Neural cell (in vitro differentiated cells): ENCODE data around the gene STARD13. TPM values are rescaled to one million over a fixed set of nuclear protein-coding genes. Genes with fewer than 3 reads are reported as not detected.

Experiments used
- H2AFZ ChIP-seq: fragments of 200-600, 300-800 bp; sonication (generic), shearing (Covaris generic); 2 replicates; pipeline ENCODE4 v1.6.0; 2014; ENCODE audit warnings: low read depth, mild to moderate bottlenecking, antibody characterized with exemption, low read length, moderate library complexity
- H3F3A ChIP-seq: fragments of 200-600 bp; shearing (Covaris generic); 2 replicates; pipeline ENCODE4 v1.6.1; 2016; ENCODE audit warnings: mild to moderate bottlenecking, moderate library complexity, mixed read lengths, antibody characterized with exemption, low read length; ENCODE audit not compliant: insufficient read depth, poor library complexity, severe bottlenecking
- H3K27ac ChIP-seq: fragments of 200-600, 300-800 bp; sonication (generic), shearing (Covaris generic); 2 replicates; pipeline ENCODE4 v1.5.1; 2014; ENCODE audit warnings: mild to moderate bottlenecking, low read length, moderate library complexity
- H3K27me3 ChIP-seq: fragments of 300-800, 200-600 bp; sonication (generic), shearing (Covaris generic); 2 replicates; pipeline ENCODE4 v1.6.0; 2014; ENCODE audit warnings: mild to moderate bottlenecking, low read depth, low read length, moderate library complexity; ENCODE audit not compliant: insufficient read depth
- H3K36me3 ChIP-seq: fragments of 300-800, 200-600 bp; sonication (generic), shearing (Covaris generic); 2 replicates; pipeline ENCODE4 v1.5.1; 2014; ENCODE audit warnings: mild to moderate bottlenecking, antibody characterized with exemption, low read length, moderate library complexity; ENCODE audit not compliant: insufficient read depth
- H3K4me2 ChIP-seq: fragments of 300-800, 200-600 bp; sonication (generic), shearing (Covaris generic); 2 replicates; pipeline ENCODE4 v1.6.0; 2014; ENCODE audit warnings: mild to moderate bottlenecking, low read length
- H3K4me3 ChIP-seq: fragments of 300-800, 200-600 bp; sonication (generic), shearing (Covaris generic); 2 replicates; pipeline ENCODE4 v1.5.1; 2014; ENCODE audit warnings: mild to moderate bottlenecking, low read length, moderate library complexity
- H3K79me2 ChIP-seq: fragments of 200-600 bp; shearing (Covaris generic); replicated peaks from 2 replicates; pipeline ENCODE4 v1.6.0; 2014; ENCODE audit warnings: mild to moderate bottlenecking, low read length, moderate library complexity; ENCODE audit not compliant: insufficient read depth
- H3K9ac ChIP-seq: fragments of 300-800, 200-600 bp; sonication (generic), shearing (Covaris generic); 2 replicates; pipeline ENCODE4 v1.6.1; 2016; ENCODE audit warnings: mild to moderate bottlenecking, low read length, mixed read lengths
- H3K9me2 ChIP-seq: fragments of 200-600 bp; shearing (Covaris generic); 2 replicates; pipeline ENCODE4 v1.6.1; 2016; ENCODE audit warnings: mild to moderate bottlenecking, low read length, mixed read lengths; ENCODE audit not compliant: insufficient read depth
- H3K9me3 ChIP-seq: fragments of 200-600, 300-800 bp; sonication (generic), shearing (Covaris generic); 2 replicates; pipeline ENCODE4 v1.6.1; 2016; ENCODE audit warnings: mild to moderate bottlenecking, mixed run types, low read length, moderate library complexity, mixed read lengths
- H4K20me1 ChIP-seq: fragments of 200-600 bp; shearing (Covaris generic); 2 replicates; pipeline ENCODE4 v1.6.1; 2016; ENCODE audit warnings: mild to moderate bottlenecking, mixed run types; ENCODE audit not compliant: insufficient read depth
- CTCF ChIP-seq: fragments of 450-650 bp; IDR thresholded peaks from 2 replicates; pipeline ENCODE4 v1.5.1; 2014; ENCODE audit warnings: antibody characterized with exemption, mild to moderate bottlenecking, moderate library complexity; ENCODE audit not compliant: poor library complexity, severe bottlenecking
- EP300 ChIP-seq: fragments of 450-650 bp; conservative IDR thresholded peaks from 2 replicates; pipeline ENCODE4 v1.6.1; 2014; ENCODE audit warnings: antibody characterized with exemption, mild to moderate bottlenecking, moderate library complexity; ENCODE audit not compliant: poor library complexity, severe bottlenecking
- EZH2 ChIP-seq: fragments of 200-600, 300-800 bp; shearing (Covaris generic), sonication (generic); IDR thresholded peaks from 2 replicates; pipeline ENCODE4 v1.6.1; 2014; ENCODE audit warnings: antibody characterized with exemption, low read length, borderline replicate concordance, mild to moderate bottlenecking; ENCODE audit not compliant: insufficient read depth, poor library complexity, severe bottlenecking
- MXI1 ChIP-seq: fragments of 450-650 bp; conservative IDR thresholded peaks from 2 replicates; pipeline ENCODE4 v1.6.1; 2014; ENCODE audit warnings: antibody characterized with exemption, mild to moderate bottlenecking; ENCODE audit not compliant: poor library complexity, severe bottlenecking
- POLR2AphosphoS5 ChIP-seq: IDR thresholded peaks from 2 replicates; pipeline ENCODE4 v1.6.1; 2012
- RAD21 ChIP-seq: fragments of 450-650 bp; conservative IDR thresholded peaks from 2 replicates; pipeline ENCODE4 v1.6.1; 2014; ENCODE audit warnings: antibody characterized with exemption, mild to moderate bottlenecking, moderate library complexity
- REST ChIP-seq: IDR thresholded peaks from 2 replicates; pipeline ENCODE4 v1.6.1; 2012; ENCODE audit warnings: borderline replicate concordance
- SMC3 ChIP-seq: fragments of 450-650 bp; conservative IDR thresholded peaks from 2 replicates; pipeline ENCODE4 v1.6.1; 2014; ENCODE audit warnings: antibody characterized with exemption, mild to moderate bottlenecking, moderate library complexity; ENCODE audit not compliant: poor library complexity
- polyA plus RNA-seq: library from polyadenylated mRNA; depleted of rRNA; stranded (reverse); fragments of >200 nt; gene quantifications from 2 replicates; pipeline ENCODE4 v1.2.3, GENCODE V29; 2014

The STARD13 gene
- polyA plus RNA-seq, 1 donor from 2014 or later, result 0.05 TPM

- Histone ChIP-seq H3K79me2 (no peaks in the 10 kb centered on the region), H3K9ac (no peak overlapping the region), H3K36me3 (no peaks in the 10 kb centered on the region), H3K9me3 (no peaks in the 10 kb centered on the region), H3K4me3 (no peak overlapping the region), H3K9me2 (no peaks in the 10 kb centered on the region), H3K27ac (no peak overlapping the region), H3K27me3 (no peaks in the 10 kb centered on the region), H3K4me2 (no peak overlapping the region), H2AFZ (no peak overlapping the region), H4K20me1 (no peaks in the 10 kb centered on the region), H3F3A (no peaks in the 10 kb centered on the region)
- TF ChIP-seq EP300, result no peak
These were observed 9.6 kb downstream of the STARD13 start for GRCh38 chr13:33275916-33276315.

- Histone ChIP-seq H2AFZ (no peak overlapping the region), H3K79me2 (no peaks in the 10 kb centered on the region), H3K27ac (no peak overlapping the region), H4K20me1 (no peaks in the 10 kb centered on the region), H3K9me2 (no peaks in the 10 kb centered on the region), H3K27me3 (no peaks in the 10 kb centered on the region), H3K36me3 (no peaks in the 10 kb centered on the region), H3F3A (no peaks in the 10 kb centered on the region), H3K9ac (no peak overlapping the region), H3K9me3 (no peaks in the 10 kb centered on the region), H3K4me3 (no peak overlapping the region), H3K4me2 (no peak overlapping the region)
- TF ChIP-seq POLR2AphosphoS5 (no peak), EZH2 (no peak), MXI1 (no peak)
These were observed 11.3 kb downstream of the STARD13 start for GRCh38 chr13:33274264-33274663.

GRCh38 chr13:33272531-33273124, 12.9 kb downstream of the STARD13 start:
- H3K9me2 ChIP-seq, result no peaks in the 10 kb centered on the region
- peak overlapping the region; percentile 24 for H3K4me3 ChIP-seq
- no peak overlapping the region for H2AFZ ChIP-seq
- H3F3A ChIP-seq, result no peaks in the 10 kb centered on the region
- H3K27me3 ChIP-seq, result no peaks in the 10 kb centered on the region
- no peaks in the 10 kb centered on the region for H3K36me3 ChIP-seq
- H3K79me2 ChIP-seq, result no peaks in the 10 kb centered on the region
- H3K9me3 ChIP-seq, result no peaks in the 10 kb centered on the region
- peak overlapping the region; percentile 61 for H3K27ac ChIP-seq
- H3K9ac ChIP-seq, result no peak overlapping the region
- TF ChIP-seq REST (peak; percentile 99), EP300 (no peak), CTCF (no peak), POLR2AphosphoS5 (peak; percentile 12), SMC3 (no peak), RAD21 (no peak)
- peak overlapping the region; percentile 40 for H3K4me2 ChIP-seq
- no peaks in the 10 kb centered on the region for H4K20me1 ChIP-seq
